Kidney glomerular epithelial cell (primary cell): Measurements from ENCODE around the gene SLC51A.

Source experiments
- DNase-seq: peaks from one replicate; lab custom pipeline; 2025; lab: John Stamatoyannopoulos, UW

The SLC51A gene

DNA sequence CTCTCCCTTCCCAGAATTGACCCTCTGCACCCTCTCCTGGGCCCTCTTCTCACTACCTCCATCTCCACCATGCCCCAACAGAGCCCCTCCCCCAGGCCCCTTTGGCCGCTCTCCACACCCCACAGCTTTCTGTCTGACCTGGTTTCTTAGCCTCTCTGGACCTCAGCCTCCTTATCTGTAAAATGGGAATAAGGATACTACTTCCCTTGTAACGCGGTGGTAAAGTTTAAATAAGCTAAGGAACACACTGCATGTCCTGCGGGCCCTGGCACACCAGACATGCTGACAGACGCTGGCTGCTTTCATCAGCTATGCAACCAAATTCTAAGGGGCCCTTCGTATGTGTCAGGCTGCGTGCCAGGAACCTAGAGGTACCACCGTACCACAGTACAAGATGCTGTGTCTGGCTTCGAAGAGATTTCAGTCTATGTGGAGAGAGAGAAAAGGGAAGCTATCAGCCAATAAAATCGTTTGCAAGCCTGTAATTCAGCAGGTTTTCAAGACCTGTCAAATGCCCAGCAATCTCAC lies 777 bp upstream of the SLC51A start:
- DNase-seq, result no peak

- DNase-seq, result no peak
These were observed 412 bp downstream of the SLC51A start for GRCh38 chr3:196216681-196217211.

- DNase-seq, result no peak
These were observed 1.2 kb downstream of the SLC51A start for GRCh38 chr3:196217307-196218154.

GRCh38 chr3:196218155-196218712 lies 1.9 kb downstream of the SLC51A start:
- DNase-seq, result no peak

GRCh38 chr3:196219194-196219969 lies 3.0 kb downstream of the SLC51A start:
- DNase-seq, result peak; percentile 63

GRCh38 chr3:196219970-196220311 lies 3.6 kb downstream of the SLC51A start:
- no peak for DNase-seq

- DNase-seq, result no peak
These were observed 4.3 kb downstream of the SLC51A start for GRCh38 chr3:196220587-196220986.

- DNase-seq, result no peak
These were observed 4.7 kb downstream of the SLC51A start for GRCh38 chr3:196220991-196221390.

DNA sequence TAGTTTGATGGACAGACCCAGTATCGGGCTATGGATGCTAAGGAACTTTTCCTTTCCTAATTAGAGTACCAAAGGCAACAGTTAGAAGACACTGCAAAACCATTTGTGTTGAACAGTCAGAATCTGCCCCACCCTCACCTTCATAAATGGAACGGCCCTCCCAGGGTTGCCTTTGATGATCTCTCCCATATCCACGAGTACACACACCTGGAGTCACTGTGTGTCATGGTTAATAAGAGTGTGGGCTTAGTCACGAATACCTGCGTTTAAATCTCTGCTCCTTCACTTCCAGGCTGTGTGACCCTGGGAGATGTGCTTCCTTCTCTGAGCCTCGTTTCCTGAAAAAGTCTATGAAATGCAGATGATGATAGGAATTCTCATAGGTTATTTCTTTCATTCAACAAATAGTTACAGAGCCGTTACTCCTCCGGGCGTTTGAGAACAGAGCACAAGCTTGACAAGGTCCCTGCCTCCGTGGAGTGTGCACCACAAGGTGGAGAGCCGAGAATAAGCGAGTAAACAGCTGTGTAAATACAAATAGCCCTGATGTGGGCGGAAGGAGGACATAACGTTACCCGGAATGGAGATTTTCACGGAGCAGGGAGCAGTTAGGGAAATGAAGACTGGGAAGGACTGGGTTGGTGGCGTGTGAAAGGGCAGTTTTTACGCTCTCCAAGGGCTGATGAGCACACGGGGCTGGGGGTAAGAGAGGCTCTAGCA lies 6.7 kb downstream of the SLC51A start:
- DNase-seq, result no peak

GRCh38 chr3:196225086-196225485 lies 8.8 kb downstream of the SLC51A start:
- DNase-seq, result no peak

DNA sequence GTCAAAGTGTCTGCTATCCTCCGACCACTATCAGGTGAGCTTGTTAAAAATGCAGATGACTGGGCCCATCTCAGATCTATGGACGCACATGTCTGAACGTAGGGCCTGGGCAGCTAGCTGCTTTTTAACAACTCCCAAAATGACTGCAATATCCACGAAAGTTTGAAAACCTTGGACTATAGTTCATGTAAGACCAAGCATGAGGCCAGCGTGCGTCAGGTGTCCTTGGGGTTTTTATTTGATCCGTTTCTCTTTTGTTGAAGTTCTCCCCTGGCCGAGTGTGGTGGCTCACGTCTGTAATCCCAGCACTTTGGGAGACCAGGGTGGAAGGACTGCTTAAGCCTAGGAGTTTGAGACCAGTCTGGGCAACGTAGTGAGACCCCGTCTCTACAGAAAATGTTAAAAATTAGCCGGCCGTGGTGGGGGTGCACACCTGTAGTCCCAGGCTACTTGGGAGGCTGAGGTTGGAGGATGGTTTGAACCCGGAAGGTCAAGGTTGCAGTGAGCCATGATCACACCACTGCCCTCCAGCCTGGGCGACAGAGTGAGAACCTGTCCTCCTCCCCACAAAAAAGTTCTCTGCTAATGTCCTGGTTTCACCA lies 9.5 kb downstream of the SLC51A start:
- no peak for DNase-seq

DNA sequence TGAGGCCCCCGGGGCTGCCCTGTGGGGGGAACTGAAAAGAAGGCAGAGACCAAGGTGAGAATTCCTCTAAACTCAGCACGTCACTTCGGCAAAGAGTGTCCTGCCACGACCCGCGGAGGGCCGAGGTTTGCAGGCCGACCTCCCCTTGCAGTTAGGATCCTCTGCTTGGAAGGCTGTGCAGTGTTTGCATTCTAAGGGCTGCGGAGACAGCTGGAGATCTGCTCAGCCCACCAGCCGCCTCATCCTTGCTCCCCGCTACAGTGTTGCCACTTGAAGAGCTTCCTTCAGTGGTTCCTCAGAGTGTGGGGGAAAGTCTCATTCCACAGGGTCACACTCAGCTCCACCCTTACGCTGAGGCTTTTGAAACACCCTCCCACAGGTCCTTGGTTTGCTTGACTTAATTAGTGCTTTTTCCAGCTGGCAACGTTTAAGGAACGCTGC lies 10.8 kb downstream of the SLC51A start:
- DNase-seq, result no peak

DNA sequence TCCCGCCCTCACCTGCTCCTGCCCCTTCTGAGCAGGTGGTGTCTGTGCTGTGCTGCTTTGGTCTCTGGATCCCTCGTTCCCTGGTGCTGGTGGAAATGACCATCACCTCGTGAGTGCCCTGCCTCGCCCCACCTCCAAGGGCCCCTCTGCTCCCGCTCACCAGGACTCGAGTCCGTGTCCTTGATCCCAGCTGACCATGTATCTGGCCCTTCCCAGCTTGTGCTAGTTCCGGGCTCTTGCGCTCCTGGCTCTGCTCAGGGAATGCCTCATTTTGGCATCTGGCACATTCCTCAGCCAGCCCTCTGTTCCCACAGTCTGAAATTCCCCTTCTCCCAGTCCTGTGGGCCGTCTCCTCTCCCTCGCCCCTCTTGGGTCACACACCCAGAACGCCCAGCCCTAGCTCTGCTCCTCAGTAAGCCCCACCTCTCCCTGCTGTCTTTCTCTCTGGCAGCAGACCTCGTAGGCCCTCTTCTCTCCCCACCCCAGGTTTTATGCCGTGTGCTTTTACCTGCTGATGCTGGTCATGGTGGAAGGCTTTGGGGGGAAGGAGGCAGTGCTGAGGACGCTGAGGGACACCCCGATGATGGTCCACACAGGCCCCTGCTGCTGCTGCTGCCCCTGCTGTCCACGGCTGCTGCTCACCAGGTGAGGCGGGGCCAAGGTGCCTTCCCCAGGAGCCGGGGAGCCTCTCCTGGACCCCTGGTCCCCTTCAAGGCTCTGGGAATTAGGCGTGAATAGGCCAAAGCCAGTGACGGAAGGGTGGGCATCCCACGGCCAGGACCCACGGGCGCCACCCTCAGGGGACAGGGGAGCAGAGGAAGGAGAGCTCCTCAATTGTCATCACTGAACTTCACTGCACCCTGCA lies 11.5 kb downstream of the SLC51A start:
- no peak for DNase-seq

DNA sequence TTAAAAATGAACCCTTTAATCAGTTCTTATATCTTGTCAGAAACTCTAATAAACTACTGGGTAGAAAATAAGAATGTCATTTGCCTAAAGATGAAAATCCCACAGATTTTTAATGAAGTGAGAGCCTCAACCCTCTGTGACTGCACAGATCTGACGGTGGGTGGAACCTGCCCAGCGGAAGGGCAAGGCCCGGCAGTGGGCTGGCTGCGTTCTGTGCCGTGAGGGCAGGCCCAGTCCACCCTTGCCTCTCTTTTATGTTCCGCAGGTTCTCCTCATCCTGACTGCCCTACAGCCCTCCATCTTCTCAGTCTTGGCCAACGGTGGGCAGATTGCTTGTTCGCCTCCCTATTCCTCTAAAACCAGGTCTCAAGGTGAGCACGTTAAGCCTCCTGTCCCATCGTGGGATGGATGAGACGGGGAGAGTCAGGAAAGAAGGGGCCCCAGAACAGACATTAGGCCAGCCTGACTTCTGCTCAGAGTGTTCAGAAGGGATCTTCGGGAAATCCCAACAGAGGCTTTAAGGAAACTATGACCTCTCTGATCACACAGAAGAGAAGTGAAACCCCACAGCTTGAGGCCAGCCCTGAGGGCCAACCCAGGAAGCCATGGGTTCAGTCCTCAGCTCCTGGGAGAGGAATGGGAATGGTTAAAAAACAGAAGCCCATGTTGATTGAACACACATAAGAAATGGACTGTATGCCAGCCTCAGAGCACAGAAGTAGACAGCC lies 16.0 kb downstream of the SLC51A start:
- DNase-seq, result no peak

DNA sequence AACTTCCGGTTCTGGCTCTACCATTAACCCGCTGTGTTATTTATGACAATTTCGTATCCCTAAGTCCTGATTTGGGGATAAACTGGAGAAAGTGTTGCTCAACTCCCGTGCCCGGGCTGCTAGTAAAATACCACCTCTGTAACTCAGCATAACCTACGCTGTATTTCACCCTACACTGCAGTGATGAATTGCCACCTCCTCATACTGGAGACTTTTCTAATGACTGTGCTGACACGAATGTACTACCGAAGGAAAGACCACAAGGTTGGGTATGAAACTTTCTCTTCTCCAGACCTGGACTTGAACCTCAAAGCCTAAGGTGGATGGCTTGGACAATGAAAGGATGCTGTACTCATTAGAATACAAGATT lies 16.5 kb downstream of the SLC51A start:
- DNase-seq, result no peak

GRCh38 chr3:196235452-196236122 lies 19.3 kb downstream of the SLC51A start:
- no peak for DNase-seq

DNA sequence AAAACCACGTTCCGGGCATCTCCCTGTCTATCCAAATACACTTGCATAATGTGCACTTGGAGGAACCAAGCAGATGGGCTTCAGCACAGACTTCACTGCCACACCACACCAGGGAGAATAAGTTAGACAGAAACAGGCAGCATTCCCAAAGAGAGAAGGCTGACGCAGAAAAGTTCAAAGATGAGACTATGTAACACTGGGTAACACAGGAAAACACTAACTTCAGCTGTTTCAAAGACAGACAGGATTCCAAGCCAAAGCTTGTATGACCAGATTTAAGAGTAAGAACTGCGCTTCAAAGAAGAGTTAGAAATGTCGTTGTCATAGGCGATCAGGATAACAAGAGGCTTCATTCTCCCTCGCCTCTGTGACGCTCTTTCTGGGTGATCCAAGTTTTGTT lies 19.9 kb downstream of the SLC51A start:
- no peak for DNase-seq

DNA sequence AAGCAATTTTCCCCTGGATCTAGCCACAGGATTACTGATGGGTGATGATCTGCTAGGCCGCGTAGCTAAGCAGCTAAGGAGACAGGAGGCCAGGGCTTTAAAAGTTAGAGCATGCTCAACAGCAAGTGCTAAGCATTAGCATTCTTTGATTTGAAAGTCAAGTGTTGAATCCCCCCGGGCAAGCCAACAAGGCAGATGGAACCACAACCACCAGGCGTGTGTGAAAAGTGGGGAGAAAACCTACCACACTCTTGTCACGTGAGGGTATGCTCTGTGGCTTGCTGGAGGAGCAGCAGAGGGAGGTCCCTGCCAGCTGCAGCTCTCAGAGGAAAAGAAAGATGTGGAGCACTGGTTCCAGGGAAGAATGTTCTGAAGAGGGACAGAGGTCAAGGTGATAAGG lies 20.9 kb downstream of the SLC51A start:
- no peak for DNase-seq
